GM23248 (cell line): ENCODE results near the gene ASZ1. TPM values are rescaled to one million over a fixed set of nuclear protein-coding genes. Genes with fewer than 3 reads are reported as not detected.

Source experiments
- DNase-seq: peaks from one replicate; pipeline ENCODE4 v3.0.0-alpha.2; 2015
- H2AFZ ChIP-seq: fragments of 200-600 bp; sonication (generic); 2 replicates; pipeline ENCODE4 v1.6.1; 2016; ENCODE audit warnings: antibody characterized with exemption
- H3F3A ChIP-seq: fragments of 200-600 bp; sonication (generic); 2 replicates; pipeline ENCODE4 v1.6.1; 2016; ENCODE audit warnings: mild to moderate bottlenecking, antibody characterized with exemption, mixed run types; ENCODE audit not compliant: insufficient read depth
- H3K27ac ChIP-seq: fragments of 200-600 bp; sonication (generic); 2 replicates; pipeline ENCODE4 v1.5.1; 2016; ENCODE audit warnings: mild to moderate bottlenecking
- H3K27me3 ChIP-seq: fragments of 200-600 bp; sonication (generic); replicated peaks from 2 replicates; pipeline ENCODE4 v1.6.1; 2016; ENCODE audit warnings: mild to moderate bottlenecking; ENCODE audit not compliant: insufficient read depth
- H3K36me3 ChIP-seq: fragments of 200-600 bp; sonication (generic); 2 replicates; pipeline ENCODE4 v1.6.1; 2016; ENCODE audit warnings: low read depth, mild to moderate bottlenecking
- H3K4me1 ChIP-seq: fragments of 200-600 bp; sonication (generic); 2 replicates; pipeline ENCODE4 v1.6.1; 2016; ENCODE audit warnings: mild to moderate bottlenecking; ENCODE audit not compliant: insufficient read depth
- H3K4me2 ChIP-seq: fragments of 200-600 bp; sonication (generic); one replicate; pipeline ENCODE4 v1.6.1; 2016; ENCODE audit warnings: mild to moderate bottlenecking; ENCODE audit not compliant: unreplicated experiment
- H3K4me3 ChIP-seq: fragments of 200-600 bp; sonication (generic); 2 replicates; pipeline ENCODE4 v1.5.1; 2016; ENCODE audit warnings: mild to moderate bottlenecking
- H3K79me2 ChIP-seq: fragments of 200-600 bp; sonication (generic); 2 replicates; pipeline ENCODE4 v1.6.1; 2016; ENCODE audit warnings: mild to moderate bottlenecking; ENCODE audit not compliant: insufficient read depth
- H3K9ac ChIP-seq: fragments of 200-600 bp; sonication (generic); 2 replicates; pipeline ENCODE4 v1.6.1; 2016; ENCODE audit warnings: mild to moderate bottlenecking
- H3K9me2 ChIP-seq: fragments of 200-600 bp; sonication (generic); 2 replicates; pipeline ENCODE4 v1.6.1; 2016; ENCODE audit warnings: mixed run types, mild to moderate bottlenecking, moderate library complexity; ENCODE audit not compliant: insufficient read depth
- H3K9me3 ChIP-seq: fragments of 200-600 bp; sonication (generic); one replicate; pipeline ENCODE4 v1.6.1; 2017; ENCODE audit warnings: low read depth
- H4K20me1 ChIP-seq: fragments of 200-600 bp; sonication (generic); 2 replicates; pipeline ENCODE4 v1.6.0; 2016; ENCODE audit not compliant: insufficient read depth
- EZH2 ChIP-seq: fragments of 200-600 bp; sonication (generic); IDR thresholded peaks from 2 replicates; pipeline ENCODE4 v1.6.1; 2018; ENCODE audit warnings: antibody characterized with exemption, mild to moderate bottlenecking; ENCODE audit not compliant: insufficient read depth, poor library complexity, severe bottlenecking
- EZH2phosphoT487 ChIP-seq: fragments of 200-600 bp; sonication (generic); IDR thresholded peaks from 2 replicates; pipeline ENCODE4 v1.6.1; 2018; ENCODE audit warnings: antibody characterized with exemption, moderate library complexity, mild to moderate bottlenecking, low read depth; ENCODE audit not compliant: insufficient read depth
- WGBS, 2 experiments: methylation state at CpG; one replicate each; pipeline ENCODE4 v1.1.6; 2015 to 2017; ENCODE audit warnings: low lambda C conversion rate in 2 of 2, low coverage in 1 of 2; ENCODE audit errors: missing lambda C conversion rate in 2 of 2; 5-methylcytosine and 5-hydroxymethylcytosine counted together
- in situ Hi-C: fragments of 300-500 bp; cut with MboI; formaldehyde crosslinking; loops from 2 replicates; pipeline ENCODE4 v1.15.0; 2020
- polyA plus RNA-seq: library from polyadenylated mRNA; unstranded; fragments of >200 nt; fragmentation: Nextera tagmentation; extraction: Ambion mirVana; gene quantifications from 2 replicates; pipeline ENCODE4 v1.2.1, GENCODE V29; 2016
- total RNA-seq: library from RNA; depleted of rRNA; stranded (reverse); fragments of >200 nt; shearing (Covaris generic); gene quantifications from 2 replicates; pipeline ENCODE4 v1.2.3, GENCODE V29; 2014

The ASZ1 gene
- total and polyA plus RNA-seq, 2 experiments from 2014 or later: not detected

- Histone ChIP-seq H2AFZ (no peak overlapping the region), H3K9me2 (no peaks in the 10 kb centered on the region), H3F3A (no peaks in the 10 kb centered on the region), H3K27me3 (peaks cover 24% of the 10 kb centered on the region), H3K36me3 (no peaks in the 10 kb centered on the region), H3K79me2 (no peaks in the 10 kb centered on the region), H3K9me3 (no peaks in the 10 kb centered on the region), H3K4me1 (no peaks in the 10 kb centered on the region), H3K9ac (no peak overlapping the region), H4K20me1 (no peaks in the 10 kb centered on the region), H3K27ac (no peak overlapping the region), H3K4me3 (no peak overlapping the region), H3K4me2 (no peak overlapping the region)
- DNase-seq: no peak
- TF ChIP-seq EZH2: no peak
- no peak for TF ChIP-seq EZH2phosphoT487
- in situ Hi-C loops: no loop called here
These were observed 64.9 kb downstream of the ASZ1 start for GRCh38 chr7:117362294-117362888.

GRCh38 chr7:117350027-117350426, 77.3 kb downstream of the ASZ1 start:
- no peaks in the 10 kb centered on the region for H4K20me1 ChIP-seq
- H3K79me2 ChIP-seq: no peaks in the 10 kb centered on the region
- DNase-seq: no peak
- no peak overlapping the region for H3K9ac ChIP-seq
- no peaks in the 10 kb centered on the region for H3K9me3 ChIP-seq
- H3K4me1 ChIP-seq: no peaks in the 10 kb centered on the region
- no peak overlapping the region for H3K4me3 ChIP-seq
- no peaks in the 10 kb centered on the region for H3K9me2 ChIP-seq
- H3K27me3 ChIP-seq: peaks cover 19% of the 10 kb centered on the region; the same call in 1 of the 2 replicates
- no peak overlapping the region for H3K27ac ChIP-seq
- H3K4me2 ChIP-seq: no peak overlapping the region
- H3F3A ChIP-seq: no peaks in the 10 kb centered on the region
- no peaks in the 10 kb centered on the region for H3K36me3 ChIP-seq
- WGBS, 2 experiments: 22 to 48% methylated on average over 1 of the region's 1 CpG
- TF ChIP-seq EZH2 (no peak), EZH2phosphoT487 (no peak)
- H2AFZ ChIP-seq: no peak overlapping the region
- in situ Hi-C loops: no loop called here

- no peak for TF ChIP-seq EZH2phosphoT487
- no peak for TF ChIP-seq EZH2
- Histone ChIP-seq H3K4me2 (no peak overlapping the region), H3K27ac (no peak overlapping the region), H3K79me2 (no peaks in the 10 kb centered on the region), H2AFZ (no peak overlapping the region), H3K27me3 (peaks cover 19% of the 10 kb centered on the region; the same call in 1 of the 2 replicates), H3K9me3 (no peaks in the 10 kb centered on the region), H4K20me1 (no peaks in the 10 kb centered on the region), H3K4me1 (no peaks in the 10 kb centered on the region), H3K9ac (no peak overlapping the region), H3K4me3 (no peak overlapping the region), H3K36me3 (no peaks in the 10 kb centered on the region), H3F3A (no peaks in the 10 kb centered on the region), H3K9me2 (no peaks in the 10 kb centered on the region)
- 40 to 43% methylated on average over 2 of the region's 2 CpGs for WGBS, 2 experiments
- in situ Hi-C loops: no loop called here
- no peak for DNase-seq
These were observed 77.7 kb downstream of the ASZ1 start for GRCh38 chr7:117349570-117349969.

GRCh38 chr7:117347962-117348672, 79.2 kb downstream of the ASZ1 start:
- no peak overlapping the region for H3K4me2 ChIP-seq
- peaks cover 19% of the 10 kb centered on the region; the same call in 1 of the 2 replicates for H3K27me3 ChIP-seq
- in situ Hi-C loops: no loop called here
- H3K4me1 ChIP-seq: no peaks in the 10 kb centered on the region
- H3K27ac ChIP-seq: no peak overlapping the region
- TF ChIP-seq EZH2phosphoT487 (no peak), EZH2 (no peak)
- no peaks in the 10 kb centered on the region for H3K79me2 ChIP-seq
- H3F3A ChIP-seq: no peaks in the 10 kb centered on the region
- no peak for DNase-seq
- no peaks in the 10 kb centered on the region for H3K36me3 ChIP-seq
- no peaks in the 10 kb centered on the region for H3K9me3 ChIP-seq
- no peak overlapping the region for H3K9ac ChIP-seq
- 48 to 50% methylated on average over 7 of the region's 7 CpGs for WGBS, 2 experiments
- H3K9me2 ChIP-seq: no peaks in the 10 kb centered on the region
- H3K4me3 ChIP-seq: no peak overlapping the region
- no peaks in the 10 kb centered on the region for H4K20me1 ChIP-seq
- no peak overlapping the region for H2AFZ ChIP-seq
